ENCODE results near the gene MAN1A1.

MAN1A1 gene

GRCh38 chr6:119324718-119325117, 24.8 kb downstream of the MAN1A1 start:
- no peak for DNase-seq

GRCh38 chr6:119323931-119324330, 25.6 kb downstream of the MAN1A1 start:
- no peak for DNase-seq

- no peak for DNase-seq
Observed at GRCh38 chr6:119323478-119323877, 26.1 kb downstream of the MAN1A1 start.

DNA sequence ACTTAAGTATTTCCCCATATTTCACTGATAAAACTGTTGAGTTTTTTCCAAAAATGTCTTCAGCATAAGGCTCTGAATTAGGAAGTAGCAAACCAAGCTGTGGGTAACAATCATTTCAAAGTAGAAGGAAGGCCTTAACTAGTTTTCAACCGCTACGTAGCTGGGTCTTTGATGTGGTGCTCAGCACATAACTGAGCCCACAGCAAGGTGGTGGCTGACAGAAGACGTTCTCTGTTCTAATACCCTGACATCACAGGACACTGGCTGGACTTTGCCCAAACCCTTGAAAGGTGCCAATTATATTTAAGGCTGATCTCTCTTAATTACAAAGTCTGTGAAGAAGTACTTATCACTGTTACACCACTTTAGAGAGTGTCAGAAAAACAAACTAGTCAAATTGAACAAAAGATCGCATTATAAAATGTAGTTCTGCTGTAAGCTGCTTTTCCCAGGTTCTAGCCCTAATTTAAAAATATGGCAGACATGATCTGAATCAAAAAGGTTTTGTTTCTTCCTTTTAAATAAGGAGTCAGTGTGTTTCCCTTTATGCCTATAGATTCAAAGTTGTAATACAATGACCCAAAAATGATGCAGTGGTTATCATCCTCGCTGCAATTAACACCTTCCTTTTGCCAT, 26.7 kb downstream of the MAN1A1 start:
- DNase-seq = no peak

DNA sequence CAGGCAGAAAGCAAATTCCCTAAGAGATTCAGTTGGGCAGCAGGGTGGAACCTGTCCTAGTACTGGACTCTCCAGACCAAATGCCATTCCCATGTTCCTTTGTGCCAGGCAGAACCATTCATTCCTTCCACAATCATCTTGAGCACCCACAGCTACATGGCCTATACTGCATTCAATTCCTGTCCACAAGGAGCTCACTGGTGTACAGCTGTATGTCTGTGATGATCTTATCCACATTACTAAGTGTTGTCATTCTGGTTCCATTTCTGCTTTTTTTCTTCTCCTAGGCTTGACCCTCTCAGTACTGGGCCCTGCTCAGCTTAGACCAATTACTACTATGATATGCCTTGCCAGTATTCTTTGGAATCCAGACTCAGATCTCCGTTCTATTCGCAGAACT, 27.5 kb downstream of the MAN1A1 start:
- DNase-seq = no peak

DNA sequence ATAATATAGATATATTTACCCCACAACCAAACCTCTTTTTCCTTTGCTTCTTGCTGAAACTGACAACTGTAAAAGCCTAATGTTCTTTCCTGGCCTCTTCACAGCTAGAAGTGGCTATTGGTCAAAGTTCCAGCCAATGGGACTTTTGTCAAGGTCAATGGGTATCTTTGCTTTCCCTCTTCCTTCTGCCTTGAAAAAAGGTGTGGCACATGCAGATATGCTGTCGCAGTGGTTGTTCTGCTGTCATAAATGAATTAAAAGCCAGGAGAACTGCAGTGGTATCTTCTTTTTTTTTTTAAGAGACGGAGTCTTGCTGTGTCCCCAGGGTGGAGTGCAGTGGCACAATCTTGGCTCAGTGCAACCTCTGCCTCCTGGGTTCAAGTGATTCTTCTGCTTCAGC, 29.9 kb downstream of the MAN1A1 start:
- no peak for DNase-seq

- no peak for DNase-seq
Observed at GRCh38 chr6:119318730-119319129, 30.8 kb downstream of the MAN1A1 start.

- no peak for DNase-seq
Observed at GRCh38 chr6:119318176-119318575, 31.4 kb downstream of the MAN1A1 start.

DNA sequence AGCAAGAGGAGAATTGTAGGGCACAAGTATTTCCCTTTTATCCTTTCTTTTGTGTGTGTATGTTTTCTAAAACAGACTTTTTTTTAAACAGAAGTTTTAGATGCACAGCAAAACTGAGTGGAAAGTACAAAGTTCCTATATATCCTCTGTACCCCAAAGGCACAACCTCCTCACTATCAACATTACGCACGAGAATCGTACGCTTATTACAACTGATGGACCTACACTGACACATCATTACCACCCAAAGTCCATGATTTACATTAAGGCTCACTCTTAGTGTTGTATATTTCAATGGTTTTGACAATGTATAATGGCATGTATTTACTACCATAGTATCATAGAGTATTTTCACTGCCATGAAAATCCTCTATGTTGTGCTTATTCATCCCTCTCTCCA, 32.6 kb downstream of the MAN1A1 start:
- DNase-seq = no peak

DNA sequence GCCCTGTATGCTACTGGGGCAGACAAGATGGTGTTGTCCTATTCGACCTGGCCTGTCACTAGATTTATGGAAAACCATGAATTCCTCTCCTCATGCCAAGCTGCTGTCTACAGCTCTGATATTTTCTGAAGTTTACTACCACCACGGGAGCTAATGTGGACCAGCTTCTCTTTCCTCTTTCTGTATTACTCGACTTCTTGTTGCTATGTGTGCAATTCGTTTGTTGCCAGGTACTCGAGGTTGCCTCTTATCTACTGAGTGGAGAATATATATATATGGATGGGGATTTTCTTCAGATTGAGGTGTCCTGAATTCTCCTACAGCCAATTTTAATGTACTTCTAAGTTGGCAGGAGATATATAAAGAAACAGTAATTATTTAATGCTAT, 34.7 kb downstream of the MAN1A1 start:
- DNase-seq = no peak

- no peak for DNase-seq
Observed at GRCh38 chr6:119313937-119314884, 35.4 kb downstream of the MAN1A1 start.

- DNase-seq = peak in 1 of 2 experiments; percentile 18
Observed at GRCh38 chr6:119312875-119313338, 36.7 kb downstream of the MAN1A1 start.

DNA sequence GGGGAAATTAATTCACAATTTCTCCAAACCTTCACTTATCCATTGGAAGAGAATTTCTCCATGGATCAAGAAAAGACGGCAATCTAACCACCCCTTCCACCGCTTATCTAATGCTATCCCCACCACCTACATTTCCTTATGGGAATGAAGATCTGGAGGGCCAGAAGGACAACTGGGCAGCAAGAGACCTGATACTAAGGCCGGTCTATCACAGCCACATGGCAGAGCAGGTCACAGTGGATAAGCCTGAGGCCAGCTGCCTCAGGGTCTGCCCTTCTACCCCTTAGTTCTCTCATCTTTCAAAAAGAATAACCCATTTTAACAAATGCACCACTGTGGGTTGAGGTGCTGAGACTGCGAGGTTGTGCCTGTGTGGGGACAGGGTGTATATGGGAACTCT, 37.1 kb downstream of the MAN1A1 start:
- no peak for DNase-seq

DNA sequence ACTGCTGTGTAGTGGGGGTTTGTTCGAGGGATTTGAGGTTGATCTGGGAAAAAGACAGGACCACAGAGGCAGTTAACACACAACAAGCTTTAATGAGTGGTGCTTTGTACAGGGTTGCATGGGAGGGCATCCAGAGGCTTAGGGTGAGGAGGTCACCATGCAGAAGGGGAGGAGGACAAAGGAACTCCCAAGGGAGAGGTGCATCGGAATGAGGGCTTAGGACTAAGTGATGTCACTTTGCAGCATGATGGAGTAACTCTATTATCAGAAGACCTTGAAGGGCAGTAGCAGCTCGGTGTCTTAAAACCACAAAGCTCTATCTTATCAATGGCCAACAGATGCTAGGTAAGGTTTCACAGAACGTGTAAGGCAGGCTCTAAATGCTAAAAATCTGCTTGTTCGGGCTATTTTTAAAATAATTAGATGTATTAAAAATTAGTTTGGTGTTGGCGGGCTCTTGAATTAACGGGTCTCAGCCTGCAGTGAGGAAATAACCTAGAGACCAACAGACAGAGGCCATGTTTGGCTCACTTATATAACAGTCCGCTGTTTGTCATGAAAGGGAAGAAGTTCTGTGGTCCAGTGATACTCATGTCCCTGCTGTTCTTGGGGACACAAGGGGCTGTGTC, 37.9 kb downstream of the MAN1A1 start:
- DNase-seq = no peak

- DNase-seq = no peak
Observed at GRCh38 chr6:119310486-119311036, 39.0 kb downstream of the MAN1A1 start.

DNA sequence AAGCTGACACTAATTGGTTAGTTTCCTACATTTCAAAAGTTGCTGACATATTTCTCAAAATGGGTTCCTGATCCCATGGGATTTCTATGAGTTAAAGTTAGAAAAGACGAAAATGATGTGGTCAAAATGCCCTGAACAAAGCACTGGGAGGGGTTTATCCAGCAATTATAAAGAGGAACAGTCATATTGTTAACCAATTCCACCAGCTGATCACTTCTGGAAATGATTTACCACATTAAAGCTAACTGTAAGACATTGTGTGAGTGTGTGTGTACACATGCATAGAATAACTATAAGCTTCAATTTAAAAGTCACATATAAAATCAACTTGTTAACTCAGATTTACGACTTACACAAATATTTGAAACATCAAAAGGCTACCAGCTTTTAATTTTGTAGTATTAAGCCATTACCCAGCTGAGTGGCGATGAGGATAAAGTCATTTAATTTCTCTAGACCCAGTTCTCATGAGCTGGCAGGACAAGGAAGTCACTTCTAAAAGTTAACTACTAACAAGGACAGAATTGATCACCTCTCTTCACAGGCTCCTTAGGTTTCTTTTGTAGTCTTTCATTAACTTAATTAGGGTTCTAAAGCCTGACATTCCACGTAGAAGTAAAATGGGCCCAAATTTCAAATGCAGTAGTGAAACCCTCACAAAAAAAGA, 40.4 kb downstream of the MAN1A1 start:
- DNase-seq = no peak

- DNase-seq = no peak
Observed at GRCh38 chr6:119308048-119308570, 41.5 kb downstream of the MAN1A1 start.

DNA sequence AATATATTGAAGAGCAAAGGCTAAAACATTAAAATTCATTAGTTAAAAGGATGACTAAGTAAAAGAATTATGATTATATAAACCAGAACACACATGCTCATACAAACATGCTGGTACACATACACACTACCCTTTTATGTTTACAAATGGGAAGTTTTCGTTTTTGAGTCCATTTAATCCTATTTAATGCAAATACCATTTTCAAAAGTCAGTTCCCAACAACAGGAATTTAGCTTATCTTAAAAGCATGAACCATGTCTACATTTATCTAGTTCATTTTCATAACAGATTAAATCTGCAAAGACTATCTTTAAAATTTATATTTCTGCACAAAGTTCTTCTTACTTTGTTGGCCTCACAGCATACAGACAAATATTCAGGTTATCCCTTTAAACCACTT, 42.5 kb downstream of the MAN1A1 start:
- no peak for DNase-seq

DNA sequence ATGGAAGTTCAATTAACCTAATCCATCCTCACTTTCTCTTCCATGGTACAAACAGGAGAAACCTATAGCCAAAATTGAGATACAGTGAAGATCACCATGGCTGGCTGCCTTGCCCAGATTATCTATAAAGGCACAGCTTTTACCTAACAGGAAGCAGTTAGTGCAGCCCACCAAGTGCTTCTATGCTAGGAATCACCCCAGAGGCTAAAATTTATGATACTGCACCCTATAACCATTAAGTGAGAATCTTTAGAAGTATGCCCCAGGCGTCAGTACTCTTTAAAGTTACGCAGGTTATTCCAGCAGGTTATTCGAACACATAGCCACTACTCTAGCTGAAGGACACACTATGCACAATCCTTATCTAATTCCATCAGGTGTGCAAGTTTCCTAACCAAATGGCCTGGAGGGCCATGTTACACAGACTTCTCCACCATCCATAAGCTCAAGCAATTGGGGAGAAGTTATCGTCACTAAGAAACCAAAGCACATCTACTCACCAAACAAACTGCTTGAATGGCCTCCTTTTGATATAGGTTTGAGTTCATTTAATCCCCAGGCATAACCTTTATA, 43.1 kb downstream of the MAN1A1 start:
- DNase-seq = no peak

- no peak for DNase-seq
Observed at GRCh38 chr6:119303164-119303887, 46.2 kb downstream of the MAN1A1 start.

GRCh38 chr6:119301429-119301828, 48.1 kb downstream of the MAN1A1 start:
- no peak for DNase-seq

- DNase-seq = no peak
Observed at GRCh38 chr6:119299694-119300093, 49.9 kb downstream of the MAN1A1 start.
